GM18502 (cell line): ENCODE results near the gene MAZ.
A peak's percentile ranks its signal among the peaks of the same experiment; 100 is the strongest.
"Not testable (repeated sequence)": the region's sequence is repeated elsewhere in the genome, so short reads cannot be mapped to it uniquely, and the experiment has no call there.

Source experiments
- ATAC-seq: cut with Tn5 transposase; IDR thresholded peaks from one replicate; pipeline ENCODE4 v1.9.1; 2021; ENCODE audit warnings: mild to moderate bottlenecking; ENCODE audit not compliant: unreplicated experiment, poor library complexity

MAZ gene

DNA sequence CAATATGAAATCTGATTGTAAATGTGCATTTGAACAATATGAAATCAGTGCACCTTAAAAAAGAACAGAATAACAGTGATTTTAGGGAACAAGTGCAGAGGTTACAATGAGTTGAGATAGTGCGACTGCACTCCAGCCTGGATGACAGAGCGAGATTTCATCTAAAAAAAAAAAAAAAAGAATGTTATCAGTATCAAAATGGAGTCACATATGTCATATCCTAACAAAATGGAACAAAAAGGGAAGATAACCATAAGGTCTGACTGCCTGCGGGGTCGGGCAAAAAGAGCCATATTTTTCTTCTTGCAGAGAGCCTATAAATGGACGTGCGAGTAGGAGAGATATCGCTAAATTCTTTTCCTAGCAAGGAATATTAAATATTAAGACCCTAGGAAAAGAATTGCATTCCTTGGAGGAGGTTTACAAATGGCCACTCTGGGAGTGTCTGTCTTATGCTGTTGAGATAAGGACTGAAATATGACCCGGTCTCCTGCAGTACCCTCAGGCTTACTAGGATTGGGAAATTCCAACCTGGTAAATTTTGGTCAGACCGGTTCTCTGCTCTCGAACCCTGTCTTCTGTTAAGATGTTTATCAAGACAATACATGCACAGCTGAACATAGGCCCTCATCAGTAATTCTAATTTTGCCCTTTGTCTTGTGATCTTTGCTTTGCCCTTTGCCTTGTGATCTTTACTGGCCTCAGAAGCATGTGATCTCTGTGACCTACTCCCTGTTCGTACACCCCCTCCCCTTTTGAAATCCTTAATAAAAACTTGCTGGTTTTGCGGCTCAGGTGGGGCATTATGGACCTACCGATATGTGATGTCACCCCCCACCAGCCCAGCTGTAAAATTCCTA lies 23.0 kb upstream of the MAZ start:
- ATAC-seq, result not testable (repeated sequence)

DNA sequence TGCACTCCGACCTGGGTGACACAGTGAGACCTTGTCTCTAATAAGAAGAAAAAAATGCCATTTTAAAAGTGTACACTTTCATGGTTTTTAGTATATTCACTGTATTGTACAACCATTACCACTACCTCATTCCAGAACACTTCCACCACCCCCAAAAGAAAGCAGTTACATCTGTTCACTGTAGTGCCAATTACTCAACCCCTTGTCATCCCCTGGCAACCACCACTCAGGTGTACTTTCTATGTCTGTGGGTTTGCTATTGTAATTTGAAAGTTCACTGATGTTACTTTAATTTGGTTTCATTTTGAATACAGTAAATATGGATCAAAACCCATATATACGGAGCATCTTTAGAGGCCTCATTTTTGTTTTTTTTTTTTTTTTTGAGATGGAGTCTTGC lies 22.2 kb upstream of the MAZ start:
- no peak for ATAC-seq

DNA sequence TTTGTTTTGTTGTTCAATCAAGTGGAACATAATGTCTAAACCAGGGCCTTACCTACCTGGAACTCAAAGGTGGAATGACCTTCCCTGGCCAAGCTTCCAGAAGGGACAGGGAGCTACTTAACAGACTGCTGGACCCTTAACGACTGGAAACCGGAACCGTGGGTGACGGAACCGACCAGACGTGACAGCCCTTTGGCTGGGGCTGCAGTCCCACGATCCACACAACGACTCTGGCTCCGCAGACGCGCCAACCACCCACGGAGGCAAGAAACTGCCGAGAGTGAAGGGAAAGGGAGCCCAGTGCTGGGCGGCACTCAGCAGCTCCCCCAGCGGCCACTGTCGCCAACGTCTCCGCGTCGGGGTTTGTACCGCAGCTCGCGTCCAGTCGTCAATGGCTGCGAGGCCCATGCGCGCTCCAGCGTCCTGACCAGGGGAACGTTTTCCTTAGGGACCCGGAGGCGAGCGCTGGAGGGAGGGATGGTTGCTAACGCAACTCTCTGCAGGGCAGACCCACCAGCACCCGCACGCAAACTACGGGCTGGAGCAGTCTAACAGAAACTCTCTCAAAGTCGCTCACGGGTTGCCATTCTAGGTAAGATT lies 21.3 kb upstream of the MAZ start:
- peak; percentile 48 for ATAC-seq

DNA sequence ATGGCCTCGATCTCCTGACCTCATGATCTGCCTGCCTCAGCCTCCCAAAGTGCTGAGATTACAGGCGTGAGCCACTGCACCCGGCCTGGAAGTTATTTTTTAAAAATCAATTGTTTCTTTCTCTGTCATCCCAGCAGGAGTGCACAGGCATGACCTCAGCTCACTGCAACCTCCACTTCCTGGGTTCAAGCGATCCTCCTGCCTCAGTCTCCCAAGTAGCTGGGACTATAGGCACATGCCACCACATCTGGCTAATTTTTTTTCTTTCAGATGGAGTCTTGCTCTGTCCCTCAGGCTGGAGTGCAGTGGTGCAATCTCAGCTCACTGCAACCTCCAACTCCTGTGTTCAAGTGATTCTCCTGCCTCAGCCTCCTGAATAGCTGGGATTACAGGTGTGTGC lies 19.2 kb upstream of the MAZ start:
- not testable (repeated sequence) for ATAC-seq

DNA sequence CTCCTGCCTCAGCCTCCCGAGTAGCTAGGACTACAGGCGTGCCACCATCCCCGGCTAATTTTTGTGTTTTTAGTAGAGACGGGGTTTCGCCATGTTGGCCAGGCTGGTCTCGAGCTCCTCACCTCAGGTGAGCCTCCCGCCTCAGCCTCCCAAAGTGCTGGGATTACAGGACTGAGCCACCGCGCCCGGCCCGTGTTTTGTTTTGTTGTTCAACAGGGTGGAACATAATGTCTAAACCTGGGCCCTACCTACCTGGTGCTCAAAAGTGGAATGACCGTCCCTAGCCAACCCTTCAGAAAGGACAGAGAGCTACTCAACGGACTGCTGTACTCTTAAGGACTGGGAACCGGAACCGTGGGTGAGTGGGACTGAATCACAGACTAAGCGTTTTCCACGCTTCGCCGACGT lies 16.6 kb upstream of the MAZ start:
- no peak for ATAC-seq

DNA sequence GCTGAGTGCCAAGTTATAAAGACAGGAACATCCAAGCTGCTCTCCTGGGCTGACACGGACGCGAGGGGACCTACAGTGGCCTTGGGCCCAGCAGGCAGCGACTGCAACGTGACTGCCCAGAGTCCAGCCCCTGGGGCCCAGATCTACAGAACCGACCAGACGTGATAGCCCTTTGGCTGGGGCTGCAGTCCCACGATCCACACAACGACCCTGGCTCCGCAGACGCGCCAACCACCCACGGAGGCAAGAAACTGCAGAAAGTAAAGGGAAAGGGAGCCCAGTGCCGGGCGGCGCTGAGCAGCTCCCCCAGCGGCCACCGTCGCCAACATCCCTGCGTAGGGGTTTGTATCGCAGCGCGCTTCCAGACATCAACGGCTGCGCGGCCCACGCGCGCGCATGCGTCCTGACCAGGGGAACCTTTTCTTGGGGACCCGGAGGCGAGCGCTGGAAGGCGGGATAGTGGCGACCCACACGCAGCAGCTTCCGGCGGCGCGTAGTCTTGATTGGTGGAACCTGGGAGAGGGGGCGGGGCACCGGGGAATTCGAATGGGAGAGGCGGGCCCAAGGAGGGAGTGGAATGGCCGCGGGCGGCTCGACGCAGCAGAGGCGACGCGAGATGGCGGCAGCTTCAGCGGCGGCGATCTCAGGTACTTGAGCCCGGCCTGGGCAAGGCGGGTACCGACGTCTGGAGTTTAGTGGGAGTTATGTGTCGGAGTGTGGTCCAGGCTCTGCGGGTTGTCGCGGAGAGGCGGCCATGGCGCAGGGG lies 16.0 kb upstream of the MAZ start, which contains the start of gene KIF22:
TSS of gene KIF22 (plus strand) at position 569 of the 766 bp plus-strand sequence. CDS start at position 578, 9 bp downstream.
- ATAC-seq, result peak; percentile 93

DNA sequence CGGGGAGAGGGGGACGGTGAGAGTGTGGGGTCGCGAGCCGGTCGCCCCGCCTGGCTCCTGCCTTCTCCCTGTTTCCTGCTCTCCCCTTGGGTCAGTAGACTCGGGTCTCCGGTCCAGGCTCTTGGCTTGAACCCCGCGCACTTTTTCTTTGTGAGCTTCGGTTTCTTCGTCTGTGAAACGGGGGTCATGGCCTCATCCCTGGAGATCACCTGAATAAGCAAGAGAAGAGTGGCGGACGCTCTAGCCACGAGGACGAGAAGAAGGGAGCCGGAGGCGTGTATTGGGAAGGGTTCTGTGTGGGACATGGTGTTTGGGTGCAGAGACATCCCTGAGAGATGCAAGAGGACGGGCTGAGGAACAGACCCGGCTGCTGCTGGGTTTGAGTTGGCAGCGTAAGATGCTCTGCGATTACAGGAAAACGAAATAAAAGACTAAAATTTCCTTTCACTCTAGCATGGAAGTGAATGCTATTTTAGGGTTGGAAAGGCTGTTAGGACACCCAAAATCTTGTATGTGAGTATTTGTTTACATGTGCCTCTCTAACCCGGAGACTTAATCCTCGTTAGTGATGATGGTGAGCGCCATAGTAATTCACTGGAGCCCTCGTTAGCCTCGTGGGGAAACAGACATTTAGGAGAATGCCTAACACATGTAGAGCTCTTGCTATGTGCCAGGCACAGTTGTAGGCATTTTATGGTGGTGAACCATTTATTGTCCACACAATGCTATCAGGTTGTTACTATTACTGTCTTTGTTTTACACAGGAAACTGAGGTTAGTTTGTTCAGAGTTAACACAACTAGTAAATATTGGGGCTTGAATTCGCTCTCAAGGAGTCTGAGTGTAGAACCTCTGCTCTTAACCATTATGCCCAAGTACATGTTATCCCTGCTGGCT lies 15.1 kb upstream of the MAZ start:
- ATAC-seq, result peak; percentile 9

DNA sequence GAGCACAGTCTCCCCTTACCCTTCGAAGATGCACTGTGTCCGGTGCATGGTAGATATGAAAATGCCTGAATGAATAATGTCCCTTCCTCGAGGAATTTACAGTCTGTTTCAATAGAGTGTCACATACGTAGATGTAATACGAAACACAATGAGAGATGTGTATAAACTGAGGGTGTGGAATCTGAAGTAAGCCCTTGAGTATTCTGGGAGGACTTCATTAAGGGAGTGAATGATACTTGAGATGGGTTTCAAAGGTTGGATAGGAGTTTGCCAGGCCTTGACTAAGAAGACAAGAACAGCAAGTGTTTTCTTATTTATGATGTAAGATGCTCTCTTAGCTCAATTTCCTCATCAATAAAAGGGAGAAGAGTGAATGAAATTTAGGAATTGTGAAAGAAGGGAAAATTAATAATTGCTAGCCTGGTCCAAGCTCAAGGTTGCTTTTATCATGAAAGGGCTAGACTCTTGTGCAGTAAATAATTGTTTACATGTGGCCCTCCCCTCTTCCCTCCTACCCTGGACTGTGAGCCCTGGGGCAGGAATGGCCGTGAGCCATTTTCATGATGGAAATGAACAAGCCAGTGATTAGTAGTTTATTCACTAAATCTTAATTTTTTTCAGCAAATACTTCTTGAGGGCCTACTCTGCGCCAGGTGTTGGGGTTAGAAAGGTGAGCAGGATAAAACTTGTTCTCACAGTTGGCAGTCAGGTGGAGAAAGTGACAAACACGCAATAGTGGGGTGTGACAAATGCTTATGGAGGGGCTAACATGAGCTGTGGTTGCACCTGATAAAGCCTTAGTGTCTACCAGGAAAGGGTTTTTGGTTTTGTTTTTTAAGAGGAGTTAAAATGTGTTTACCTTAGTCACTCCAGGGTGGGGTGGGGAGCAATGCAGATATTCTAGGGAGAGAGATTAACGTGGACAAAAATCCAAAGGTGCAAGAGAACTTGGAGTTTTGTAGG lies 14.2 kb upstream of the MAZ start:
- ATAC-seq, result no peak

DNA sequence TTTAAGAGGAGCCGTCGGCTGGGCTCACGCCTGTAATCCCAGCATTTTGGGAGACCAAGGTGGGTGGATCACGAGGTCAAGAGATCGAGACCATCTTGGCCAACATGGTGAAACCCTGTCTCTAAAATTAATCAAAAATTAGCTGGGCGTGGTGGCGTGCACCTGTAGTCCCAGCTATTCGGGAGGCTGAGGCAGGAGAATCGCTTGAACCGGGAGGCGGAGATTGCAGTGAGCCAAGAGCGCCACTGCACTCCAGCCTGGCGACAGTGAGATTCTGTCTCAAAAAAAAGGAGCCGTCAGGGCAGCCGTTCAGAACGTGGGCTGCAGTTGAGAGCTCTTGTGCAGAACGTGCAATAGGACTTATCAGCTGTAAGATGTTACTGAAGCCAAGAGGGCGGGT lies 13.2 kb upstream of the MAZ start:
- ATAC-seq, result not testable (repeated sequence)

DNA sequence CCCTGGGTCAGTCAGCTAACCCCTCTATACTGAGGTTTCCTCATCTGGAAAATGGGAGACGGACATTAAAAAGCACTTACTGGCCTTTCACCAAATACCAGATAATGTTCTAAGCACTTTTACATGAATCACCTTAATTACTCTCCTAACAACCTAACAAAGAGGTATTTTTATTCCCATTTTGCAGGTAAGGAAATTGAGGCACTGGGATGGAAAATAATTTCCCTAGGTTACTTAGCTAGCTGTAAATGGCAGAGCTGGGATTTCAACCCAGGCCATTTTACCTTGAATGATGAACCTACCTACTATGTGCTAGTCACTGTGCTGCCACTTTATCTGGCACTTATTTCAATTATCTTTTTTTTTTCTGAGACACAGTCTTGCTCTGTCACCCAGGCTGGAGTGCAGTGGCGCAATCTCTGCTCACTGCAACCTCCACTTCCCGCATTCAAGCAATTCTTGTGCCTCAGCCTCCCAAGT lies 12.1 kb upstream of the MAZ start:
- ATAC-seq, result no peak

DNA sequence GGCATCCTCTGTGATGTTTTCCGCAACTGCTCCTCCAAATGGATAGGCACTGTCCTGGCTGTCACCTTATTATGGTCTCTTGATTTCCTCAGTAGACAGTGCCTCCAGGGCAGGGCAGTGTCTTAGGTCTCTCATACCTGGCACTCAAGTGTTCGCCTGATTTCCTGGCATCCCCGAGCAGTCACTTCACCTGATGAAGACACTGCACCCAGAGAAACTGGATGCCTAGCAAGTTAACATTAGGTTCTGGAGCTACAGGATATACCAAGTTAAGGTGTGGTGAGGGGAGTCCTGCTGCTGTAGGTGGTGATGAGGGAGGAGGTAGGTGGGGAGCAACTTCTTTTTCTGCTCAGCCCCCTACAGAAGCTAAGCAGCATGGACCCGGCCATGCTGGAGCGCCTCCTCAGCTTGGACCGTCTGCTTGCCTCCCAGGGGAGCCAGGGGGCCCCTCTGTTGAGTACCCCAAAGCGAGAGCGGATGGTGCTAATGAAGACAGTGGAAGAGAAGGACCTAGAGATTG lies 3.9 kb upstream of the MAZ start:
- no peak for ATAC-seq

DNA sequence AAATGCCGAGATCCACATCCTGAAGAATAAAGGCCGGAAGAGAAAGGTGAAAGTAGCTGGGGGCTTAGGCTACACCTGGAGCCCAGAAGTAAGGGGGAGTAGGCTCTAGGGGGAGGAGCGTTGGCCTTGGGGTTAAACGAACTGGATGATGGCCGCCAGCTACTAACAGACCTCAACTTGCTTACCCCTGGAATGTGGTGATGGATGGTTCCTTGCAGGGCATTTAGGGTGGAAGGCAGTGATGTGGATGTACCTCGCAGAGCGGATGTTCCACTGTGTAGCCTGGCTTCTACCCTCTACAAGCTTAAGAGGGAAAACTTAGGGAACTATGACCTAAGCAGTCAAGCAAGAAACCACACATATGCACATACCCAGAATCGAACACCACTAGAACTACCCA lies 2.3 kb upstream of the MAZ start:
- ATAC-seq, result no peak

DNA sequence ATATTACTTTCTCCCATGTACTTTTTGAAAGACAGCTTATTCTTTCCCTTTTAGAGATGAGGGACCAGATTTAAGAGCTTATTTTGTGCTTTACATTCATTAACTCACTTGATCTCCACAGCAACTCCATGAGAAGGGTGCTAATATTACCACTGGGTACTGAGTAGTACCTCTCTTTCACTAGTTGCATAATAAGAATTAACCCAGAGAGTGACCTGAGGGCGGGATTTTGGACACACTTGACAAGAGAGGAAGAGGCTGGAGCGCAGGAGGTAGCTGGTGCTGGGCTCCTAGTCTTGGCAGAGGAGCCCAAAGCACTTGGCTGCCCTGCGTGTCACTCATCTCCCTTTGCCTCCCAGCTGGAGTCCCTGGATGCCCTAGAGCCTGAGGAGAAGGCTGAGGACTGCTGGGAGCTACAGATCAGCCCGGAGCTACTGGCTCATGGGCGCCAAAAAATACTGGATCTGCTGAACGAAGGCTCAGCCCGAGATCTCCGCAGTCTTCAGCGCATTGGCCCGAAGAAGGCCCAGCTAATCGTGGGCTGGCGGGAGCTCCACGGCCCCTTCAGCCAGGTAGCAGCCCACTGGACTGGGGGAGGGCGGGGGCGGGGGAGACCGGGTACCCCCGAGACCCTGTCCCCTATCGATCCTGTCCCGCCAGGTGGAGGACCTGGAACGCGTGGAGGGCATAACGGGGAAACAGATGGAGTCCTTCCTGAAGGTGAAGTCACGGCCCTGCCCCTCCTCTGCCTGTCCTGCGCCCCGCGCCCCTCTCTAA lies 1.7 kb upstream of the MAZ start:
- ATAC-seq, result no peak

DNA sequence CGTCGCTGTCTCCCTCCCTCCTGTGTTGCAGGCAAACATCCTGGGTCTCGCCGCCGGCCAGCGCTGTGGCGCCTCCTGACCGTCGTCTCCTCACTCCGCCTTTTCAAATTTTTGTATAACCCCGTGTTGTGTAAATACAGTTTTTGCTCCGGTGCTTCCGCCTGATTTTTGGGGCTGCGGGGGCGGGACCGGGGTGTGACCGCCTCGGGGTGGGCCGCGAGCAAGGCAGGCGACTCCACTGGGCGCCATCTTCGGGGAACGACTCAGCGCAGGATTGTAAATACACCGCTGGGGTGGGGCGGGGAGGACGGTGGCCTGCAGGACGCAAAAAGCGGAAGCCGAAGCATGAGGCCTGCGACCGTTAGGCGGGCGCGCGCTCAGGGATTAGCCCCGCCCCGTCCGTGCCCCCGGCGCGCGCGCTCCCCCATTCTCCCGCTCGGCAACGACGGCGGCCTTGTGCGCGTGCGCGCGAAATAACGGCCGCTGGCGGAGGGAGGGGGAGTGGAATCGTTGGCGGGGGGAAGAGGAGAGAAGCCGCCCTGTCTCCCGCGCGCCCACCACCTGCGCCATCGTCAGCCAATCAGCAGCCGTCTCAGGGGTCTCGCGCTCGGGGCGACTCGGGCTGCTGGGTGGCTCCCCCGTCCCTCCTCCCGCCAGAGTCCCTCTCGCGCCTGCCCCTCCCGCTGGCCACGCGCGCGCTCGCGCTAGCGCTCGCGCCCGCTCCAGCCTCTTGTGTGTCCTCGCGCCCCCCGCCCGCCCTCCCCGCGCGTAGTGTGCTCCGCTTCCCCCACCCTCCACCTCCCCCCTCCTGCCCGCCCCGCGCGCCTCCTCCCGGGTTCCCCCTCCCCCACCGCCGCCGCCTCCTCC lies 864 bp upstream of the MAZ start:
- ATAC-seq, result peak; percentile 54

DNA sequence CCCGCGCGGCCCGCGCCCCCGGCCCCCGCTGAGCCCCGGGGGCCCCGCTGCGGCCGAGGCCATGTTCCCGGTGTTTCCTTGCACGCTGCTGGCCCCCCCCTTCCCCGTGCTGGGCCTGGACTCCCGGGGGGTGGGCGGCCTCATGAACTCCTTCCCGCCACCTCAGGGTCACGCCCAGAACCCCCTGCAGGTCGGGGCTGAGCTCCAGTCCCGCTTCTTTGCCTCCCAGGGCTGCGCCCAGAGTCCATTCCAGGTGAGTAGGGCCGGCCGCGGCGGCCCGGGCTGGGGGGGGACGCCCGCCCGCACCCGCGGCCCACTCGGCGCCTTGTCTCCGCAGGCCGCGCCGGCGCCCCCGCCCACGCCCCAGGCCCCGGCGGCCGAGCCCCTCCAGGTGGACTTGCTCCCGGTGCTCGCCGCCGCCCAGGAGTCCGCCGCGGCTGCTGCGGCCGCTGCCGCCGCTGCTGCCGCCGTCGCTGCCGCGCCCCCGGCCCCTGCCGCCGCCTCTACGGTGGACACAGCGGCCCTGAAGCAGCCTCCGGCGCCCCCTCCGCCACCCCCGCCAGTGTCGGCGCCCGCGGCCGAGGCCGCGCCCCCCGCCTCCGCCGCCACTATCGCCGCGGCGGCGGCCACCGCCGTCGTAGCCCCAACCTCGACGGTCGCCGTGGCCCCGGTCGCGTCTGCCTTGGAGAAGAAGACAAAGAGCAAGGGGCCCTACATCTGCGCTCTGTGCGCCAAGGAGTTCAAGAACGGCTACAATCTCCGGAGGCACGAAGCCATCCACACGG lies 504 bp downstream of the MAZ start:
- no peak for ATAC-seq
